WTC11 (cell line): Measurements from ENCODE around the gene EXOC4. TPM values are rescaled to one million over a fixed set of nuclear protein-coding genes. Genes with fewer than 3 reads are reported as not detected.

Experiments used
- ATAC-seq: fragments of 200-7000 bp; cut with Tn5 transposase; 2 replicates; pipeline ENCODE4 v1.10.0; 2021; ENCODE audit warnings: mild to moderate bottlenecking, moderate library complexity
- CTCF ChIA-PET: fragments of 300-600 bp; sonication (Branson Sonifier 250); formaldehyde crosslinking; loops from one replicate; lab custom pipeline; 2021; ENCODE audit warnings: antibody characterized with exemption; lab: Charles Lee
- POLR2A ChIA-PET: fragments of 350-600 bp; sonication (Branson Sonifier 250); formaldehyde crosslinking; loops from one replicate; lab custom pipeline; 2021; ENCODE audit warnings: antibody characterized with exemption; lab: Charles Lee
- DNase-seq: peaks from one replicate; pipeline ENCODE4 v3.0.0; 2021; ENCODE audit warnings: low spot score
- H3K27ac Mint-ChIP-seq: 2 replicates; pipeline ENCODE4 v1.8.0; 2021; ENCODE audit warnings: mixed read lengths
- H3K27me3 Mint-ChIP-seq: 2 replicates; pipeline ENCODE4 v1.8.0; 2021; ENCODE audit warnings: low read depth, mild to moderate bottlenecking, moderate library complexity, mixed read lengths
- H3K36me3 Mint-ChIP-seq: 2 replicates; pipeline ENCODE4 v1.8.0; 2021; ENCODE audit warnings: mixed read lengths
- H3K4me1 Mint-ChIP-seq: 2 replicates; pipeline ENCODE4 v1.8.0; 2022; ENCODE audit warnings: mixed read lengths
- H3K4me3 Mint-ChIP-seq: 2 replicates; pipeline ENCODE4 v1.8.0; 2021; ENCODE audit warnings: mild to moderate bottlenecking, moderate library complexity, mixed read lengths
- H3K9me3 Mint-ChIP-seq: 2 replicates; pipeline ENCODE4 v1.8.0; 2021; ENCODE audit warnings: mixed read lengths
- CREB1 ChIP-seq: sonication (generic); formaldehyde crosslinking; IDR thresholded peaks from 2 replicates; pipeline ENCODE4 v1.8.0; 2023; ENCODE audit warnings: mild to moderate bottlenecking, missing genetic modification reagents
- ETV6 ChIP-seq: sonication (generic); formaldehyde crosslinking; IDR thresholded peaks from 2 replicates; pipeline ENCODE4 v1.8.1; 2022; ENCODE audit warnings: mild to moderate bottlenecking, missing genetic modification reagents
- GABPB1 ChIP-seq: sonication (generic); formaldehyde crosslinking; IDR thresholded peaks from 2 replicates; pipeline ENCODE4 v1.8.1; 2023; ENCODE audit warnings: mild to moderate bottlenecking, missing genetic modification reagents
- JUN ChIP-seq: sonication (generic); formaldehyde crosslinking; IDR thresholded peaks from 2 replicates; pipeline ENCODE4 v1.8.0; 2023; ENCODE audit warnings: mild to moderate bottlenecking, missing genetic modification reagents
- KAT7 ChIP-seq: sonication (generic); formaldehyde crosslinking; IDR thresholded peaks from 2 replicates; pipeline ENCODE4 v1.8.1; 2023; ENCODE audit warnings: missing genetic modification reagents, mild to moderate bottlenecking, borderline replicate concordance
- NFATC4 ChIP-seq: fragments of 250-450 bp; sonication (Bioruptor Pico); IDR thresholded peaks from 2 replicates; pipeline ENCODE4 v1.9.0; 2021; ENCODE audit warnings: mild to moderate bottlenecking
- NFYB ChIP-seq: sonication (generic); formaldehyde crosslinking; conservative IDR thresholded peaks from 2 replicates; pipeline ENCODE4 v1.8.0; 2022; ENCODE audit warnings: low read depth, missing genetic modification reagents
- NR2C2 ChIP-seq: sonication (generic); formaldehyde crosslinking; IDR thresholded peaks from 2 replicates; pipeline ENCODE4 v1.8.0; 2022; ENCODE audit warnings: mild to moderate bottlenecking, missing genetic modification reagents
- TCF7 ChIP-seq: sonication (generic); formaldehyde crosslinking; IDR thresholded peaks from 2 replicates; pipeline ENCODE4 v1.8.0; 2022; ENCODE audit warnings: mild to moderate bottlenecking, low read depth, missing genetic modification reagents, moderate library complexity
- ZNF121 ChIP-seq: sonication (generic); formaldehyde crosslinking; IDR thresholded peaks from 2 replicates; pipeline ENCODE4 v1.8.0; 2023; ENCODE audit warnings: missing genetic modification reagents
- ZNF138 ChIP-seq: sonication (generic); formaldehyde crosslinking; conservative IDR thresholded peaks from 2 replicates; pipeline ENCODE4 v1.8.1; 2022; ENCODE audit warnings: mild to moderate bottlenecking, moderate library complexity, missing genetic modification reagents
- ZNF219 ChIP-seq: sonication (generic); formaldehyde crosslinking; IDR thresholded peaks from 2 replicates; pipeline ENCODE4 v1.8.0; 2023; ENCODE audit warnings: missing genetic modification reagents, mild to moderate bottlenecking, borderline replicate concordance
- ZNF396 ChIP-seq: fragments of 250-450 bp; sonication (Bioruptor Pico); IDR thresholded peaks from 2 replicates; pipeline ENCODE4 v1.8.0; 2021; ENCODE audit warnings: mild to moderate bottlenecking, moderate library complexity, borderline replicate concordance
- total RNA-seq: library from RNA; stranded (reverse); gene quantifications from 3 replicates; pipeline ENCODE4 v1.2.3, GENCODE V29; 2021
- TF ChIP-seq, protein P1 (sequence below): fragments of 250-450 bp; sonication (Bioruptor Pico); conservative IDR thresholded peaks from 2 replicates; pipeline ENCODE4 v1.9.0; 2021; ENCODE audit warnings: mild to moderate bottlenecking
- TF ChIP-seq, protein P2 (sequence below): fragments of 250-450 bp; sonication (Bioruptor Pico); IDR thresholded peaks from 2 replicates; pipeline ENCODE4 v1.9.0; 2021; ENCODE audit warnings: mild to moderate bottlenecking, borderline replicate concordance
- TF ChIP-seq, protein P3 (sequence below): sonication (generic); formaldehyde crosslinking; IDR thresholded peaks from 2 replicates; pipeline ENCODE4 v1.8.0; 2022; ENCODE audit warnings: mild to moderate bottlenecking, missing genetic modification reagents
- TF ChIP-seq, protein P4 (sequence below): sonication (generic); formaldehyde crosslinking; conservative IDR thresholded peaks from 2 replicates; pipeline ENCODE4 v1.8.1; 2023; ENCODE audit warnings: mild to moderate bottlenecking, low read depth, missing genetic modification reagents, moderate library complexity
- TF ChIP-seq, protein P5 (sequence below): fragments of 250-450 bp; sonication (Bioruptor Pico); IDR thresholded peaks from 2 replicates; pipeline ENCODE4 v1.9.0; 2021; ENCODE audit warnings: mild to moderate bottlenecking

The EXOC4 gene
- total RNA-seq, 1 experiment from 2014 or later = 62.0 TPM

DNA sequence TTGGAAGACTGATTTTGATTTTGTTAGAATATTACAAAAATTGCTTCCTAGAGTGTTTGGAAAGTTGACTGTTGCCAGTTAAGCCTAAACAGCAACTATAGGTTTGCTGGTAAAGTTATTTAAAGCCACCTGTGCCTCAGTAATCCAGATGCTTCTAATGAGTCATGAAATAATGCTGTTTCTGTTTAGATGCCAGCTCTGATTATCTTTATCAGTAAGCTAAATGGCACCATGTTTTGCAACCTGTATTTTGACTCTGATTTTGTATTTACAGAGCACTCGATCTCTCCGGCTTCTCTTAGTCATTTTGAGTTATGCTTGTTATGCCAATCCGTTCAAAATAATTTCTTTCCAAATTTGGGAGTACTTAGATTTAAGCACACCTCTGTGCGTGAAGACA lies 366.1 kb downstream of the EXOC4 start:
- Mint-ChIP-seq H3K4me1 (0 out of 2 replicates have a peak, but pooled peaks cover 1% of the 10 kb centered on the region), H3K27me3 (no peaks in the 10 kb centered on the region), H3K36me3 (no peaks in the 10 kb centered on the region), H3K9me3 (peaks cover 3% of the 10 kb centered on the region; the same call in 1 of the 2 replicates), H3K4me3 (no peak overlapping the region), H3K27ac (no peak overlapping the region)
- ATAC-seq (no peak), DNase-seq (no peak)
- ChIA-PET CTCF (no interaction called here), POLR2A (no interaction called here)
- no peak for TF ChIP-seq ZNF396 (CRISPR knock-in tag)
- no peak for TF ChIP-seq NR2C2
- TF ChIP-seq, protein P1, sequence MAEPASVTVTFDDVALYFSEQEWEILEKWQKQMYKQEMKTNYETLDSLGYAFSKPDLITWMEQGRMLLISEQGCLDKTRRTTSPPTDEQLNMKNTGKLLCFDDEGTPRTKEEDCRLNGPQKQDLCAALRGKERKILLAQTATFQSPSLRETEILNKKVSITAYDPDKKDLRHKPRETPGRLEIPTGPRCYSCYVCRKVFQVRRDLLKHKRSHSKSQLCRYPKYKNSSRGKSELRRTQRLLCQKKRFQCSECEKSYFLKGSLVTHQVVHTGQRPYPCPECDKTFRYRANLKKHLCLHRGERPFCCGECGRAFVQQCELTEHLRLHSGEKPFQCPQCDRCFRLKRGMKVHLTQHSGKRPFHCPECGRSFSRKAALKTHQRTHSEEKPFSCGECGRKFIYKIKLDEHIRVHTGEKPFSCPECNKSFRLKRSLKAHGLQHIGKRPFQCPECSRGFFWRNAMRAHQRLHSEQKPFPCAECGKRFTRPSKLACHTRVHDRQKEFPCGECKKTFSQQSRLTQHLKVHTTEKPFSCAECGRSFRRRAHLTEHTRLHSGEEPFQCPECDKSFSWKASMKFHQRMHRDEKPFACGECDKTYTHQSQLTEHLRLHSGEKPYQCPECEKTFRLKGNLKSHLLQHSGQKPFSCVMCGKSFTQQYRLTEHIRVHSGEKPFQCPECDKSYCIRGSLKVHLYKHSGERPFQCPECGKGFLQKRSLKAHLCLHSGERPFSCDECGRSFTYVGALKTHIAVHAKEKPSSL (CRISPR knock-in tag) = no peak
- TF ChIP-seq ZNF121 (CRISPR knock-in tag) = no peak
- TF ChIP-seq ZNF138 (CRISPR knock-in tag) = no peak

DNA sequence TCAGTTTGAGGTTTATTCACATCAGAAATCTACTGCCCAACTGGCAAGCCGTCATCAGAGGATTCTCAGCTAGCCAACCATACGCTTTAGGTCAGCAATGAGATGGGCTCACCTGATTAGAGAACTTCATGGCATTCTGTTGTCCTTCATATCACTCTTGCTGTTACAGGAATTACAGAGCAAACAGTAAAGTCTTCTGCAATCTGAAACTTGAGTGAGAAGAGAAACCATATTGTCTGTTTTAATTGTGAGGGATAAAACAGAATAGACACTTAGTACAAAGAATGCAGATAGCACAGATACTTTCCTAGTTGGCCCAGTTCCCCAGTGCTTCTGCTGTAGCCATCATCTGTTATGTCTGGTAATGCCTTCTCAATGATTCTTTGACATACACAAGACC lies 366.6 kb downstream of the EXOC4 start:
- ChIA-PET POLR2A (no interaction called here), CTCF (no interaction called here)
- Mint-ChIP-seq H3K4me1 (no peaks in the 10 kb centered on the region), H3K27me3 (no peaks in the 10 kb centered on the region), H3K36me3 (no peaks in the 10 kb centered on the region), H3K4me3 (no peak overlapping the region), H3K27ac (no peak overlapping the region), H3K9me3 (peaks cover 3% of the 10 kb centered on the region; the same call in 1 of the 2 replicates)
- ATAC-seq (no peak), DNase-seq (no peak)
- TF ChIP-seq, protein P2, sequence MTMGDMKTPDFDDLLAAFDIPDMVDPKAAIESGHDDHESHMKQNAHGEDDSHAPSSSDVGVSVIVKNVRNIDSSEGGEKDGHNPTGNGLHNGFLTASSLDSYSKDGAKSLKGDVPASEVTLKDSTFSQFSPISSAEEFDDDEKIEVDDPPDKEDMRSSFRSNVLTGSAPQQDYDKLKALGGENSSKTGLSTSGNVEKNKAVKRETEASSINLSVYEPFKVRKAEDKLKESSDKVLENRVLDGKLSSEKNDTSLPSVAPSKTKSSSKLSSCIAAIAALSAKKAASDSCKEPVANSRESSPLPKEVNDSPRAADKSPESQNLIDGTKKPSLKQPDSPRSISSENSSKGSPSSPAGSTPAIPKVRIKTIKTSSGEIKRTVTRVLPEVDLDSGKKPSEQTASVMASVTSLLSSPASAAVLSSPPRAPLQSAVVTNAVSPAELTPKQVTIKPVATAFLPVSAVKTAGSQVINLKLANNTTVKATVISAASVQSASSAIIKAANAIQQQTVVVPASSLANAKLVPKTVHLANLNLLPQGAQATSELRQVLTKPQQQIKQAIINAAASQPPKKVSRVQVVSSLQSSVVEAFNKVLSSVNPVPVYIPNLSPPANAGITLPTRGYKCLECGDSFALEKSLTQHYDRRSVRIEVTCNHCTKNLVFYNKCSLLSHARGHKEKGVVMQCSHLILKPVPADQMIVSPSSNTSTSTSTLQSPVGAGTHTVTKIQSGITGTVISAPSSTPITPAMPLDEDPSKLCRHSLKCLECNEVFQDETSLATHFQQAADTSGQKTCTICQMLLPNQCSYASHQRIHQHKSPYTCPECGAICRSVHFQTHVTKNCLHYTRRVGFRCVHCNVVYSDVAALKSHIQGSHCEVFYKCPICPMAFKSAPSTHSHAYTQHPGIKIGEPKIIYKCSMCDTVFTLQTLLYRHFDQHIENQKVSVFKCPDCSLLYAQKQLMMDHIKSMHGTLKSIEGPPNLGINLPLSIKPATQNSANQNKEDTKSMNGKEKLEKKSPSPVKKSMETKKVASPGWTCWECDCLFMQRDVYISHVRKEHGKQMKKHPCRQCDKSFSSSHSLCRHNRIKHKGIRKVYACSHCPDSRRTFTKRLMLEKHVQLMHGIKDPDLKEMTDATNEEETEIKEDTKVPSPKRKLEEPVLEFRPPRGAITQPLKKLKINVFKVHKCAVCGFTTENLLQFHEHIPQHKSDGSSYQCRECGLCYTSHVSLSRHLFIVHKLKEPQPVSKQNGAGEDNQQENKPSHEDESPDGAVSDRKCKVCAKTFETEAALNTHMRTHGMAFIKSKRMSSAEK (CRISPR knock-in tag) = no peak
- no peak for TF ChIP-seq NR2C2
- no peak for TF ChIP-seq CREB1 (CRISPR knock-in tag)
- TF ChIP-seq, protein P3, sequence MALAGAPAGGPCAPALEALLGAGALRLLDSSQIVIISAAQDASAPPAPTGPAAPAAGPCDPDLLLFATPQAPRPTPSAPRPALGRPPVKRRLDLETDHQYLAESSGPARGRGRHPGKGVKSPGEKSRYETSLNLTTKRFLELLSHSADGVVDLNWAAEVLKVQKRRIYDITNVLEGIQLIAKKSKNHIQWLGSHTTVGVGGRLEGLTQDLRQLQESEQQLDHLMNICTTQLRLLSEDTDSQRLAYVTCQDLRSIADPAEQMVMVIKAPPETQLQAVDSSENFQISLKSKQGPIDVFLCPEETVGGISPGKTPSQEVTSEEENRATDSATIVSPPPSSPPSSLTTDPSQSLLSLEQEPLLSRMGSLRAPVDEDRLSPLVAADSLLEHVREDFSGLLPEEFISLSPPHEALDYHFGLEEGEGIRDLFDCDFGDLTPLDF (CRISPR knock-in tag) = no peak
- TF ChIP-seq ZNF219 (CRISPR knock-in tag) = no peak
- TF ChIP-seq TCF7 (CRISPR knock-in tag) = no peak

DNA sequence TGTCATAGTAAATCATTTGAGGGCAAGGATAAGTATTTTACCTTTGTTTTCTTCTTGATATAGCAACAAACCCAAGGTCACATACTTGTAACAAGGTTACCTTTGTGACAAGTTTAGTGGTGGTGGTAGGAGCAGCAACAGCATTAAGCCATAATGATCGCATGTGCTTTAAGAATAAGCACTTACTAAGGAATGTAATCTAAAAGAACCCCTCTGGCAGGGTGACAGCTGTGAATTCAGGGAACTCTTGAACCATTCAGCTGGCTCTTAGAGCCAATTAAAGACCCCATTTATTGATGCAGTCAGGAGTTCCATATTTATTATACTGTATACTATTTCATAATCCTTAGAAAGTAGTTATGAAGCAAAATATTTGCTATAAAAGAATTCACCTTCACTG lies 370.8 kb downstream of the EXOC4 start:
- no peak for ATAC-seq

More for the DNA sequence above, 370.8 kb downstream of the EXOC4 start:
- no peak overlapping the region for H3K4me3 Mint-ChIP-seq
- no peak overlapping the region for H3K27ac Mint-ChIP-seq
- no peak for DNase-seq
- H3K27me3 Mint-ChIP-seq = no peaks in the 10 kb centered on the region
- no peaks in the 10 kb centered on the region for H3K9me3 Mint-ChIP-seq
- CTCF ChIA-PET = no interaction called here
- no peak for TF ChIP-seq GABPB1 (CRISPR knock-in tag)
- TF ChIP-seq JUN (CRISPR knock-in tag) = no peak
- no peak for TF ChIP-seq NFYB (CRISPR knock-in tag)
- no peak for TF ChIP-seq ETV6
- no peak for TF ChIP-seq KAT7 (CRISPR knock-in tag)
- TF ChIP-seq NFATC4 (CRISPR knock-in tag) = no peak
- TF ChIP-seq, protein P4, sequence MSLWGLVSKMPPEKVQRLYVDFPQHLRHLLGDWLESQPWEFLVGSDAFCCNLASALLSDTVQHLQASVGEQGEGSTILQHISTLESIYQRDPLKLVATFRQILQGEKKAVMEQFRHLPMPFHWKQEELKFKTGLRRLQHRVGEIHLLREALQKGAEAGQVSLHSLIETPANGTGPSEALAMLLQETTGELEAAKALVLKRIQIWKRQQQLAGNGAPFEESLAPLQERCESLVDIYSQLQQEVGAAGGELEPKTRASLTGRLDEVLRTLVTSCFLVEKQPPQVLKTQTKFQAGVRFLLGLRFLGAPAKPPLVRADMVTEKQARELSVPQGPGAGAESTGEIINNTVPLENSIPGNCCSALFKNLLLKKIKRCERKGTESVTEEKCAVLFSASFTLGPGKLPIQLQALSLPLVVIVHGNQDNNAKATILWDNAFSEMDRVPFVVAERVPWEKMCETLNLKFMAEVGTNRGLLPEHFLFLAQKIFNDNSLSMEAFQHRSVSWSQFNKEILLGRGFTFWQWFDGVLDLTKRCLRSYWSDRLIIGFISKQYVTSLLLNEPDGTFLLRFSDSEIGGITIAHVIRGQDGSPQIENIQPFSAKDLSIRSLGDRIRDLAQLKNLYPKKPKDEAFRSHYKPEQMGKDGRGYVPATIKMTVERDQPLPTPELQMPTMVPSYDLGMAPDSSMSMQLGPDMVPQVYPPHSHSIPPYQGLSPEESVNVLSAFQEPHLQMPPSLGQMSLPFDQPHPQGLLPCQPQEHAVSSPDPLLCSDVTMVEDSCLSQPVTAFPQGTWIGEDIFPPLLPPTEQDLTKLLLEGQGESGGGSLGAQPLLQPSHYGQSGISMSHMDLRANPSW (CRISPR knock-in tag) = no peak
- TF ChIP-seq TCF7 (CRISPR knock-in tag) = no peak
- TF ChIP-seq, protein P5, sequence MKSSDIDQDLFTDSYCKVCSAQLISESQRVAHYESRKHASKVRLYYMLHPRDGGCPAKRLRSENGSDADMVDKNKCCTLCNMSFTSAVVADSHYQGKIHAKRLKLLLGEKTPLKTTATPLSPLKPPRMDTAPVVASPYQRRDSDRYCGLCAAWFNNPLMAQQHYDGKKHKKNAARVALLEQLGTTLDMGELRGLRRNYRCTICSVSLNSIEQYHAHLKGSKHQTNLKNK = no peak
- TF ChIP-seq, all 79 proteins: peak for 0
- no peaks in the 10 kb centered on the region for H3K36me3 Mint-ChIP-seq
- no peaks in the 10 kb centered on the region for H3K4me1 Mint-ChIP-seq
- POLR2A ChIA-PET = no interaction called here
